HTR-8/SVneo (cell line): ENCODE results near the gene ADD2.

ENCODE experiments used
- DNase-seq: peaks from one replicate; pipeline ENCODE4 v3.0.0; 2011; ENCODE audit warnings: low spot score, mixed read lengths; ENCODE audit not compliant: insufficient read length
- FAIRE-seq: peaks from 2 replicates; lab custom pipeline; 2011; peaks lifted over from hg19 to GRCh38; lab: Jason Lieb, UNC

Gene ADD2

GRCh38 chr2:70785137-70785911 is 17.3 kb upstream of the ADD2 start:
- peak; percentile 55 for DNase-seq
- peak; percentile 46 for FAIRE-seq

GRCh38 chr2:70784320-70784719 is 16.3 kb upstream of the ADD2 start:
- FAIRE-seq (no peak), DNase-seq (no peak)

GRCh38 chr2:70779911-70780545 is 12.0 kb upstream of the ADD2 start:
- FAIRE-seq, result no peak
- peak; percentile 27 for DNase-seq

GRCh38 chr2:70779491-70779890 is 11.5 kb upstream of the ADD2 start:
- FAIRE-seq, result no peak
- DNase-seq, result no peak

GRCh38 chr2:70778676-70779075 is 10.7 kb upstream of the ADD2 start:
- FAIRE-seq (no peak), DNase-seq (no peak)

GRCh38 chr2:70777450-70777849 is 9.4 kb upstream of the ADD2 start:
- no peak for FAIRE-seq

GRCh38 chr2:70776266-70776665 is 8.3 kb upstream of the ADD2 start:
- DNase-seq (no peak), FAIRE-seq (no peak)

More at GRCh38 chr2:70777450-70777849, 9.4 kb upstream of the ADD2 start:
- no peak for DNase-seq

GRCh38 chr2:70775141-70775540 is 7.1 kb upstream of the ADD2 start:
- DNase-seq, result no peak
- no peak for FAIRE-seq

GRCh38 chr2:70772486-70773155 is 4.6 kb upstream of the ADD2 start:
- no peak for FAIRE-seq
- no peak for DNase-seq

- no peak for DNase-seq
- FAIRE-seq, result no peak
Measured at GRCh38 chr2:70771446-70771845, 3.4 kb upstream of the ADD2 start.

- FAIRE-seq (no peak), DNase-seq (no peak)
Measured at GRCh38 chr2:70769450-70769849, 1.4 kb upstream of the ADD2 start.

- DNase-seq (no peak), FAIRE-seq (no peak)
Measured at GRCh38 chr2:70768590-70769085, 638 bp upstream of the ADD2 start.

GRCh38 chr2:70767079-70767698 is 811 bp downstream of the ADD2 start:
- peak; percentile 25 for DNase-seq

GRCh38 chr2:70766357-70767078 is 1.5 kb downstream of the ADD2 start:
- FAIRE-seq (peak; percentile 44), DNase-seq (no peak)

More at GRCh38 chr2:70767079-70767698, 811 bp downstream of the ADD2 start:
- peak; percentile 36 for FAIRE-seq

GRCh38 chr2:70765507-70765906 is 2.5 kb downstream of the ADD2 start:
- FAIRE-seq (no peak), DNase-seq (no peak)

- DNase-seq, result no peak
- FAIRE-seq, result no peak
Measured at GRCh38 chr2:70759446-70759845, 8.6 kb downstream of the ADD2 start.

- no peak for DNase-seq
- FAIRE-seq, result no peak
Measured at GRCh38 chr2:70757966-70758365, 10.0 kb downstream of the ADD2 start.

- DNase-seq, result no peak
- FAIRE-seq, result no peak
Measured at GRCh38 chr2:70757360-70757759, 10.6 kb downstream of the ADD2 start.

- no peak for DNase-seq
Measured at GRCh38 chr2:70756128-70756527, 11.9 kb downstream of the ADD2 start.

GRCh38 chr2:70753902-70754301 is 14.1 kb downstream of the ADD2 start:
- FAIRE-seq (no peak), DNase-seq (no peak)

More at GRCh38 chr2:70756128-70756527, 11.9 kb downstream of the ADD2 start:
- no peak for FAIRE-seq
